ENCODE results near the gene FBXW5.

Gene FBXW5

DNA sequence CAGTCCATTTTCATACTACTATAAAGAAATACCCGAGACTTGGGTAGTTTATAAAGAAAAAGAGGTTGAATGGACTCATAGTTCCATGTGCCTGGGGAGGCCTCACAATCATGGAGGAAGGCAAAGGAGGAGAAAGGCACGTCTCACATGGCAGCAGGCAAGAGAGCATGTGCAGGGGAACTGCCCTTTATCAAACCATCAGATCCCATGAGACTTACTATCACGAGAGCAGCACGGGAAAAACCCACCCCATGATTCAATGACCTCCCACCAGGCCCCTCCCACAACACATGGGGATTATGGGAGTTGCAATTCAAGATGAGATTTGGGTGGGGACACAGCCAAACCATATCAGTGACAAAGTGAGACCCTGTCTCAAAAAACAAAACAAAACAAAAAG, 38.3 kb downstream of the FBXW5 start:
- DNase-seq = no peak

DNA sequence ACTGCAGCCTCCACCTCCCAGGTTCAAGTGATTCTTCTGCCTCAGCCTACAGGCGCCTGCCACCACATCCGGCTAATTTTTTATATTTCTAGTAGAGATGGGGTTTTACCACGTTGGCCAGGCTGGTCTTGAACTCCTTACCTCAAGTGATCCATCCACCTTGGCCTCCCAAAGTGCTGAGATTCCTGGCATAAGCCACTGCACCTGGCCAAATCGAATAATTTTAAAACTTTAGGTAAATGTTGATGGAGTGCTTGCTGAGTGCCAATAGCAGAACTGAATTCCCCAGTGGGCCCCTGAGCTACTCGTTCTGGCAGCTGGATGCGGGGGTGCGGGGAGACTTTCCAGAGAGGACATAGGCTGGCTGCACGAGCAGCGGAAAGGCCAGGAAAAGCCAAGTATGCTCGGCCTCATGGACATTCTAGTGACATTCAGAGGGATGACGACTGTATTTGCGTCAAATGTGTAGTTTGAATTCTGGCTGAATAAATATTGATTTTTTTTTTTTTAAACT, 41.4 kb downstream of the FBXW5 start:
- no peak for DNase-seq

DNA sequence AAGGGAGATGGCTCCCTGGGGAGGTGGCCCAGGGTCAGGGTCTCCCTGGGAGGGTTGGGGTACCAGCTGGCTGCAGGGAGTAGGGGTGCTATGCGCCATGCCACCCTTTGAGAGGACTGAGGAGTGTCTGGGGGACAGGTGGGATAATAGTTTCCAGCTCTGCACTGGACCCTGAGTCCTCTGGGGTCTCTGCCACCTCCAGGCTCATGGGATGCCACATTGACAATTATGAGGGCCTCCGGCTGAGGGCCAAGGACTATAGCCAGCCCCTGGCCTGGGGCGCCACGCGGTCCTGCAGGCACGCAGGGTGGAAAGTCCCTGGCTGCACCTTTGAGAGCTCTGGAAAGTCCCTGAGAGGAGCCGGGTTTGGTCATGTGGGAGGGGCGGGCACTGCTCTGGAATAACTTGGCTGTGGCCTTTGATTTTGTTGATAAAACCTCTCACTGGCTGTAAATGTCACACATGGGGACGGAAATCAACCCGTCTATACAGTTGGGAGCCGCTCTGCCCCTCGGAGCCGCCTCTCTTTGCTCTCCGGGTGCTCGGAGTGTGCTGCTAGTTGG, 42.2 kb downstream of the FBXW5 start:
- DNase-seq = no peak

DNA sequence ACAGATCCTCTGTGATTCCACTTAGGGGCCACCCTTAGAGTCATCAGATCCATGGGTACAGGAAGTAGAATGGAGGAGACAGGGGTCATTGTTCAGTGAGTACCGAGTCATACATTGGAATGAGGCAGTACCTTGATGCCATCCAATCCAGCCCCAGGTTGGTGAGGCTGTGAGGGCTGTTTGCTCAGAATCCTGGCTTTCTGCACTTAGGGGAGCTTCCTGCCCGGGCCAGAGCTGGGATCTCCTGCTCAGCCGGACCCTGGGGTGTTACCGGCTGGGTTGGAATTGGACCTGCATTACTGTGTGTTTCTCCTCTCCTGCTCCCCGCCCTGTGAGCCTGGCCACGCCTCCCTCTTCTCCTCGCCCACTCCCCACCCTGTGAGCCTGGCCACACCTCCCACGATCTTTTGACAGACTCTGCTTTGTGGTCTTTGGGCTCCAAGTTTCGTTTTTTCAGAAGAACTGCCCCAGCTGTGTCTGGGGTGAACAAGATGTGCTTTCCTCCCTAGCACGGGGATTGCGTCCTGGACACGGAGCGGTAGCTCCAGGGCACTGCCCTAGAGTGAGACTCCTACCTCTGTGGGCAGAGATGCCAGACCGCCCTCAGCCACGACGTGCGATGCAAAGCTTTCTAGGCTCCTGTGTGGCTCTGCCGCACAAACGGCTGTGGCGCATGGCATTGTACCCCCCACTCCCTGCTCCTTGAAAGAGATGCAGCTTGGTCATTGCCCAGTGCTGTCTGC, 42.9 kb downstream of the FBXW5 start:
- no peak for DNase-seq

DNA sequence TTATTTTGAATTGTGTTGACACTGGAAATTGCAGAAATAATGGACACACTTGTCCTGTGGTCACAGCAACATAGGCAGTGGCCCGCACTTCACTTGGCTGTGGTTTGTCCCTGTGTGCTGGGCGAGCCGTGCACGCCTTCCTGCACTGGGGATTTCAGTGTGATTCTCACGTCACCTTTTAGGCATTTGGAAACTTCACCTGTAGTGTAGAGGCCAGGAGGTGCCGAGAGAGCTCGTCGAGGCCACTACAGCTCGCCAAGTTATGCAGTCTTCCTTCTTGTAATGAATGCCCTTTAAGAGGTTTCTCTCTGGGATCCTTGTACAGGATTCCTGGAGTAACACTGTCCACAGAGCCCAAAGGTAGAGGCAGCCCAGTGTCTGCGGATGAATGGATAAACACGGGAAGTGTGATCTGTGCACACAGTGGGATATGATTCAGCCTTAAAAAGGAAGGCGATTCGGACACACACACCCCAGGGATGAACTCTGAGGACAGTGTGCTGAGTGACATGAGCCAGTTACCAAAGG, 43.5 kb downstream of the FBXW5 start:
- DNase-seq = no peak

DNA sequence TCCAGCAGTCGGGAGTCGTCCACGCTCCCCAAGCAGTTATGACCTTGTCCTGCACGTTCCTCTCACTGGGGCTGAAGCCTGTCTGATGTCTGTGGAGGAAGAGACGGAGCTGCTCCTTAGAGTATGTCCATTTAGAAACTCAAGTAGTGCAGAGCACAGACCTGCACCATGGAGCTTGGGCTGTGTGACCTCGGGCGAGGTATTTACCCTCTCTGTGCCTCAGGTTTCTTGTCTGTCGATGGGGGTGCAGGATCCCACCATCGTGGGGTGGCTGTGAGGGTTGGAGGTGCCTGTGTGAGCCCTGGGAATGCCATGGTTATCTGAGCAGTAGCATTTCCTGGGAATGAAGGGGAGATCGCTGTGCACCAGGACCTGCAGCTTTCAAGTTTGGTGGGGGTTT, 44.0 kb downstream of the FBXW5 start:
- DNase-seq = no peak

DNA sequence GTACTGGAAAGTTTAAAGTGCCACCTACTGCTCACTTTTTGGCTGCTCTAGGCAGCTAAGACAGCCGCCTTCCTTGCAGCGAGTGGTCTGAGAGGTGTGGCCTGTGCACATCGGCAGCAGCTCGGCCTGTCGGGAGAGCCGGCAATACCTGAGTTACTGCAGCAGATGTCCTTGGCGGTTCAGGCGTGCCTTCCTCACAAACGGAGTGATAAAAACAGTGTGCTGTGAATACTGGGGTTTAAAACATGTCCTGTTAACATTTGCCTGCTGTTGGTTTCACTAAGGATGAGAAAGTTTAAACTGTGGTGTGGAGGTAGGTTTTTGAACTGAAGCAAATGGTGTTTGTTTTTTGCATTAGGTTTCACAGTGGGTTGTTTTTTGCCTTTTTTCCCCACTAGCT, 45.3 kb downstream of the FBXW5 start:
- no peak for DNase-seq

DNA sequence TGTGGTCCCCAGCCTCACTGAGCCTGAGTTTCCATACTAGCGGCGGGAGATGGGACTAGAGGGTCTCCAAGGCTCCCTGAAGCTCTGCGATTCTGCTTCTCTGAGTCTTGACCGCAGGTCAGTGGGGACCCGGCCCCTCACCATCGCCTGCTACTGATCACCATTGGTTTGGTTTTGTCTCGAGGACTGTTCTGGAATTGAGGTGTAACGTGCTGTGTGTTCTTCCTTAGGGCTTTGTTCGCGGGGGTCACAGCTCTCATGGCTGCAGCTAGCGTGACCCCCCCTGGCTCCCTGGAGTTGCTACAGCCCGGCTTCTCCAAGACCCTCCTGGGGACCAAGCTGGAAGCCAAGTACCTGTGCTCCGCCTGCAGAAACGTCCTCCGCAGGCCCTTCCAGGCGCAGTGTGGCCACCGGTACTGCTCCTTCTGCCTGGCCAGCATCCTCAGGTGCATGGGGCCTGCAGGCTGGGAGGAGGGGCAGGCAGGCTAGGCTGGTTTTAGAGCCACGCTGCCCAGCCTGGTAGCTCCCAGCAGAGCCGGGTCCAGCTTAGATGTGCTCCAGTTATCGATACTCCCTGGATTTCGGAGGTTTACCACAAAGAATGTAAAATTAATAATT, 45.9 kb downstream of the FBXW5 start:
- no peak for DNase-seq

DNA sequence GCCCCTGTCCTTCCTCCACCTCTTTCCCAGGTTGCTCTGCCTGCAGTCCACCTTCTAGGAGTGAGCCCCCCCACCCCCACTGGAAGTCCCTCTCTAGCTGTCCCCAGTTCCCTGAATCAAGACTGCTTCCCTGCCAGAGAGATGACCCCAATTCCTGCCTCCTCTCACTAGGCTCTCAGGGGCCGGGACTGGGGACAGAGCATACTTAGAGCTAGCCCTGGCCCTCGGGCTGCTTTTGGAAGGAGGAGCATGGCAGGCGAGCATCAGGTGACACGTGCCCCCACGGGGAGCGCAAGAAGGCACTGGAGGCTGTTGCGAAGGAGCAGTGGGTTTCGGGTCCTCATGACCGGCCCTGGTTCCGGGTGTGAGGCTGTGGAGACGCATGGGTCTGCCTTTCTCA, 48.5 kb downstream of the FBXW5 start:
- DNase-seq = no peak

DNA sequence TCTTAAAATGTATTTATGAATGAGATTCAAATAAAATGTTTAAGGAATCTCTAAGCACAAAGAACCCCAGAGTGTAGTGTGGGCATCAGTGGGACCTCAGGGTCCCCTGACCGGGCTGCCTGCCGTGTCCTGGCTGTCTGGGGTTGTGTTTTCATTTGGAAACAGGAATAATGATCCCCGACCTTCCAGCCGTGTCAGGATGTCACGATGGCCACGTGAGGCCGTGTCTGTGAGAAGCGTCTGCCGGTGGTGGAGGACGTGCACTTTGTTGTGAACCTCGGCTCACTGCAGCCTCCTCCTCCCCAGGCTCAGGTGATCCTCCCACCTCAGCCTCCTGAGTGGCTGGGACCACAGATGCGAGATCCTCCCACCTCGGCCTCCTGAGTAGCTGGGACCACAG, 53.9 kb downstream of the FBXW5 start:
- DNase-seq = no peak

Data from C1 segment of cervical spinal cord (tissue), 14 donors.